H1 (cell line): Measurements from ENCODE around the gene TTLL7.

Experiments used
- BRCA1 ChIP-seq: IDR thresholded peaks from 2 replicates; pipeline ENCODE4 v1.6.1; 2012; ENCODE audit warnings: low read depth, low read length, improper control_type of control experiment
- CHD2 ChIP-seq: IDR thresholded peaks from 2 replicates; pipeline ENCODE4 v1.6.1; 2012; ENCODE audit warnings: low read length, improper control_type of control experiment
- KDM5A ChIP-seq: fragments of 200-600 bp; IDR thresholded peaks from 2 replicates; pipeline ENCODE4 v1.7.1; 2012; ENCODE audit warnings: mild to moderate bottlenecking, low read length, inconsistent platforms, mixed read lengths
- POLR2A ChIP-seq, 2 experiments: IDR thresholded peaks; 1 replicate in 1 of 2; 2 replicates in 1 of 2; pipeline ENCODE4 v1.6.1; 2011; ENCODE audit warnings: low read depth in 2 of 2, low read length in 2 of 2, mild to moderate bottlenecking in 2 of 2; ENCODE audit errors: control extremely low read depth in 1 of 2
- POLR2AphosphoS5 ChIP-seq: IDR thresholded peaks from 2 replicates; pipeline ENCODE4 v1.6.1; 2011; ENCODE audit warnings: low read depth, low read length
- TCF12 ChIP-seq: IDR thresholded peaks from 2 replicates; pipeline ENCODE4 v1.6.1; 2011; ENCODE audit warnings: low read depth, mild to moderate bottlenecking, low read length
- TEAD4 ChIP-seq: IDR thresholded peaks from 2 replicates; pipeline ENCODE4 v1.6.1; 2012; ENCODE audit warnings: low read depth, low read length, inconsistent platforms, mixed read lengths
- TF ChIP-seq, protein P1 (sequence below), 3 experiments: IDR thresholded peaks; 1 replicate in 2 of 3; 2 replicates in 1 of 3; pipeline versions ENCODE4 v1.5.1 to v1.6.1; 2011; ENCODE audit warnings: low read length in 3 of 3, mild to moderate bottlenecking in 3 of 3, inconsistent platforms in 2 of 3, low read depth in 1 of 3, moderate library complexity in 1 of 3; ENCODE audit not compliant: insufficient read depth in 1 of 3; ENCODE audit errors: control extremely low read depth in 1 of 3

GRCh38 chr1:83932693-83933092 lies 66.2 kb downstream of the TTLL7 start:
- TF ChIP-seq, protein P1, sequence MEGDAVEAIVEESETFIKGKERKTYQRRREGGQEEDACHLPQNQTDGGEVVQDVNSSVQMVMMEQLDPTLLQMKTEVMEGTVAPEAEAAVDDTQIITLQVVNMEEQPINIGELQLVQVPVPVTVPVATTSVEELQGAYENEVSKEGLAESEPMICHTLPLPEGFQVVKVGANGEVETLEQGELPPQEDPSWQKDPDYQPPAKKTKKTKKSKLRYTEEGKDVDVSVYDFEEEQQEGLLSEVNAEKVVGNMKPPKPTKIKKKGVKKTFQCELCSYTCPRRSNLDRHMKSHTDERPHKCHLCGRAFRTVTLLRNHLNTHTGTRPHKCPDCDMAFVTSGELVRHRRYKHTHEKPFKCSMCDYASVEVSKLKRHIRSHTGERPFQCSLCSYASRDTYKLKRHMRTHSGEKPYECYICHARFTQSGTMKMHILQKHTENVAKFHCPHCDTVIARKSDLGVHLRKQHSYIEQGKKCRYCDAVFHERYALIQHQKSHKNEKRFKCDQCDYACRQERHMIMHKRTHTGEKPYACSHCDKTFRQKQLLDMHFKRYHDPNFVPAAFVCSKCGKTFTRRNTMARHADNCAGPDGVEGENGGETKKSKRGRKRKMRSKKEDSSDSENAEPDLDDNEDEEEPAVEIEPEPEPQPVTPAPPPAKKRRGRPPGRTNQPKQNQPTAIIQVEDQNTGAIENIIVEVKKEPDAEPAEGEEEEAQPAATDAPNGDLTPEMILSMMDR (IDR thresholded peaks at IDR 0.05; ENCODE audit: control extremely low read depth in 1 of 3, insufficient read depth in 1 of 3, low read depth in 1 of 3, low read length in 3 of 3), result no peak
- TF ChIP-seq TEAD4 (no peak), CHD2 (no peak), BRCA1 (no peak), POLR2A (IDR thresholded peaks at IDR 0.05; ENCODE audit: control extremely low read depth in 1 of 2, low read depth in 2 of 2, low read length in 2 of 2) (no peak), KDM5A (no peak), POLR2AphosphoS5 (no peak), TCF12 (no peak)
